ENCODE data around the gene GK2. TPM values are rescaled to one million over a fixed set of nuclear protein-coding genes. Genes with fewer than 3 reads are reported as not detected.

GK2 gene
- polyA plus RNA-seq, 1 donor from 2014 or later = not detected

GRCh38 chr4:79429113-79429903 lies 21.3 kb upstream of the GK2 start:
- no peak overlapping the region for H3K27ac ChIP-seq (ENCODE audit: low read length)
- no peaks in the 10 kb centered on the region for H3K9me2 ChIP-seq (ENCODE audit: insufficient read depth, low read length)
- no peak overlapping the region for H3K4me3 ChIP-seq (ENCODE audit: low read length)
- TF ChIP-seq EP300 (conservative IDR thresholded peaks at IDR 0.05; ENCODE audit: poor library complexity, severe bottlenecking) = no peak
- no peak for TF ChIP-seq TAF1 (IDR thresholded peaks at IDR 0.05; ENCODE audit: low read depth)
- no peak for TF ChIP-seq CTCF (IDR thresholded peaks at IDR 0.05; ENCODE audit: poor library complexity, severe bottlenecking)
- no peak for TF ChIP-seq REST (IDR thresholded peaks at IDR 0.05; ENCODE audit: borderline replicate concordance)
- no peak for TF ChIP-seq POLR2AphosphoS5 (IDR thresholded peaks at IDR 0.05)
- TF ChIP-seq MXI1 (conservative IDR thresholded peaks at IDR 0.05; ENCODE audit: poor library complexity, severe bottlenecking) = no peak
- TF ChIP-seq RAD21 (conservative IDR thresholded peaks at IDR 0.05) = no peak
- no peaks in the 10 kb centered on the region for H3K9me3 ChIP-seq (ENCODE audit: low read length)
- H3K27me3 ChIP-seq (ENCODE audit: insufficient read depth, low read depth, low read length) = no peaks in the 10 kb centered on the region
- no peak overlapping the region for H2AFZ ChIP-seq (ENCODE audit: low read depth, low read length)
- H3K9ac ChIP-seq (ENCODE audit: low read length) = no peak overlapping the region
- no peaks in the 10 kb centered on the region for H3F3A ChIP-seq (ENCODE audit: insufficient read depth, low read length, poor library complexity, severe bottlenecking)
- H3K79me2 ChIP-seq (replicated peaks; ENCODE audit: insufficient read depth, low read length) = no peaks in the 10 kb centered on the region
- H3K36me3 ChIP-seq (ENCODE audit: insufficient read depth, low read length) = no peaks in the 10 kb centered on the region
- H4K20me1 ChIP-seq (ENCODE audit: insufficient read depth) = no peaks in the 10 kb centered on the region
- H3K4me2 ChIP-seq (ENCODE audit: low read length) = no peak overlapping the region

GRCh38 chr4:79426989-79427388 lies 19.0 kb upstream of the GK2 start:
- no peaks in the 10 kb centered on the region for H3K9me3 ChIP-seq (ENCODE audit: low read length)
- no peak overlapping the region for H3K27ac ChIP-seq (ENCODE audit: low read length)
- no peaks in the 10 kb centered on the region for H3K9me2 ChIP-seq (ENCODE audit: insufficient read depth, low read length)
- no peaks in the 10 kb centered on the region for H3K27me3 ChIP-seq (ENCODE audit: insufficient read depth, low read depth, low read length)
- no peaks in the 10 kb centered on the region for H3F3A ChIP-seq (ENCODE audit: insufficient read depth, low read length, poor library complexity, severe bottlenecking)
- H4K20me1 ChIP-seq (ENCODE audit: insufficient read depth) = no peaks in the 10 kb centered on the region
- no peak overlapping the region for H3K4me2 ChIP-seq (ENCODE audit: low read length)
- TF ChIP-seq POLR2AphosphoS5 (IDR thresholded peaks at IDR 0.05) (no peak), RAD21 (conservative IDR thresholded peaks at IDR 0.05) (no peak), CTCF (IDR thresholded peaks at IDR 0.05; ENCODE audit: poor library complexity, severe bottlenecking) (no peak), TAF1 (IDR thresholded peaks at IDR 0.05; ENCODE audit: low read depth) (no peak), EP300 (conservative IDR thresholded peaks at IDR 0.05; ENCODE audit: poor library complexity, severe bottlenecking) (no peak)
- H3K36me3 ChIP-seq (ENCODE audit: insufficient read depth, low read length) = no peaks in the 10 kb centered on the region
- H3K9ac ChIP-seq (ENCODE audit: low read length) = no peak overlapping the region
- no peak overlapping the region for H3K4me3 ChIP-seq (ENCODE audit: low read length)
- H2AFZ ChIP-seq (ENCODE audit: low read depth, low read length) = no peak overlapping the region
- H3K79me2 ChIP-seq (replicated peaks; ENCODE audit: insufficient read depth, low read length) = no peaks in the 10 kb centered on the region

Data from neural cell (in vitro differentiated cells).